Dedifferentiated amniotic fluid mesenchymal stem cell (primary cell): ENCODE results near the gene RPTOR.

Source experiments
- DNase-seq: peaks from one replicate; pipeline ENCODE4 v3.0.0-alpha.2; 2016; ENCODE audit errors: extremely low spot score

Gene RPTOR

GRCh38 chr17:80959330-80960036 is 414.8 kb downstream of the RPTOR start:
- DNase-seq = peak; percentile 89

DNA sequence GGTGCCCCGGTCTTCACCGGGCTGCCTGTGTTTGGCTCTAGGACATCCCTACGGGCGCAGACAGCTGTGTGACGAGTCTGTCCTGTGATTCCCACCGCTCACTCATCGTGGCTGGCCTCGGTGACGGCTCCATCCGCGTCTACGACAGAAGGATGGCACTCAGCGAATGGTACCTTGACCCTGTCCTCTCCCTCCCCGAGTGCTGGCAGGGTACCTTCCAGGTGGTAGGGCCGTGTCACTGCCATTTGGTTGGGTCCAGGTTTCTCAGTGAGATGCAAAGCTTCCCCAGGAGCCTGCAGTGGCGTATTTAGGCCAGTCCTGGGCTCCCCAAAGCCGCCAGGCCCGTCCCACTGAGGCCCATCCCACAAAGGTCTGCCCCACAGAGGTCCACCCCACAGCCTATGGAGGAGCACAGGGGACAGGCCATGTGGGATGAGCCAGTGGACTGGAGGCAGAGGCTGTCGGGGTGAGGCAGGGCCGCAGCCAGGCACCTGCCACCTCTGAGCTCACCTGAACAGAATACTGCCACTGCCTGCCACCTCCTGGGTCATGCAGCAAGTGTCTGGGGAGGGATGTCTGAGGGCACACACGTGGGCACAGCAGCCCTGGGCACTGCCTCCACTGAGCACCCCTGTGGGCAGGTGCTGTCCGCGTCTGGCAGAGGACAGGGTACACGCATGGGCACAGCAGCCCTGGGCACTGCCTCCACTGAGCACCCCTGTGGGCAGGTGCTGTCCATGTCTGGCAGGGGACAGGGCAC is 415.6 kb downstream of the RPTOR start:
- no peak for DNase-seq

DNA sequence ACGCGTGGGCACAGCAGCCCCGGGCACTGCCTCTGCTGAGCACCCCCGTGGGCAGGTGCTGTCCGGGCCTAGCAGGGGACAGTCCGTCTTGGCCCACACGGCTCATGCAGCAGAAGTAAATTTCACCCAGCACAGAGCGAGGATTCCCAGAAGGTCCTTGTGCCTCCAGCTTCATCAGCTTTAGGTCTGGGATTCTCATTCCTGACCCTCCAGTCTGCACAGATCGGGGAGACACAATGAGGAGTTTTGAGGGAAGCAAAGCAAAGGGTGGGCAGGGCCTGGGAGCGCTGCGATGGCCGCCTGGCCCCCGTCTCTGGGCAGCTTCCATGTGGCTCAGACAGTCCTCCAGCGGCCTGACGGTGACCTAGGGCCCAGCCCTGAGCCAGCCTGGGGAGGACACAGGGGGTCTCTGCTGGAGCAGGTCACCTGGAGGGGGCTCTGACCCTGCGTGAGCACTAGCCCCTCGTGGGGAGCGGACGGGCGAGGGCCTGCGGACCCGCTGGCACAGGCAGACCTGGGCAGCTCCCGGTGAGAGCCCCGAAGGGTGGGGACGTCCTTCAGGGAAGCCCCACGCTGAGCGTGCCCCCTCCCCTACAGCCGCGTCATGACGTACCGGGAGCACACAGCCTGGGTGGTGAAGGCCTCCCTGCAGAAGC is 416.3 kb downstream of the RPTOR start:
- DNase-seq = no peak

DNA sequence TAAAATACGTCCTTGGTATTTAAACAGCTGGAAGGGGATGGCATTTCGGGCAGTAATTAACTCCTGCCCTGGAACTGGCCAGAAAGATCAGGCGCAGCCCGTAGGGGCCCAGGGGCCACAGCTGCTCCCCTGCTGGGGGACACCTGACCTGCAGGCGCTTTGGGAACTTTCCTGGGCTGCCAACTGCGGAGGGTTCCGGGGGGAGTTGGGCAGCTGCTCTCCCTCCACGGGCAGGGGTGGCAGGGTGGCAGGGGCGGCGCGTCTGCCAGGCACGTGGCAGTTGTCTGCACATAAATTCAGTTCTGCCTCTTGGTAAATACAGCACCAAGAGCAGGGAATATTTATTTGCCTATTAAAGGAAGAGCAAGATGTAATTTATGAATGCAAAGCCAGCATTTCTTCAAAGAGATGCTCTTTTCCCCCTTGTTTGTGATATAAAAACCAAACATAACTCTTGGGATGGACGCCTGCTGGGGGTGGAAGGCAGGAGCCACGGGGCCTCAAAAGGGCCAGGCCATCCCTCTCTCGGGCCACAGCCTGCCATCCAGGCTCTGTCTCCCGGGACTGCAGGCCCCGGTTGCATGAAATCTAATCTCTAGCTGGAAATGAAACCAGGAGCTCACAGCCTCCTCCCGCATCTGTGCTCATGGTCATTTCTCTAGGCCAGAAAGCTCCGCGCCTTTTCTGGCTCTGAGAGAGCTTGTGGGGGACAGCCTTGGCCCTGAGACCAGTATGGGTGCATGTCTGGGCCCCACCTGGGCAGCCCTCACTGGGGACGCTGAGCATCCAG is 417.1 kb downstream of the RPTOR start:
- DNase-seq = no peak

GRCh38 chr17:80962356-80963329 is 418.0 kb downstream of the RPTOR start:
- DNase-seq = no peak

DNA sequence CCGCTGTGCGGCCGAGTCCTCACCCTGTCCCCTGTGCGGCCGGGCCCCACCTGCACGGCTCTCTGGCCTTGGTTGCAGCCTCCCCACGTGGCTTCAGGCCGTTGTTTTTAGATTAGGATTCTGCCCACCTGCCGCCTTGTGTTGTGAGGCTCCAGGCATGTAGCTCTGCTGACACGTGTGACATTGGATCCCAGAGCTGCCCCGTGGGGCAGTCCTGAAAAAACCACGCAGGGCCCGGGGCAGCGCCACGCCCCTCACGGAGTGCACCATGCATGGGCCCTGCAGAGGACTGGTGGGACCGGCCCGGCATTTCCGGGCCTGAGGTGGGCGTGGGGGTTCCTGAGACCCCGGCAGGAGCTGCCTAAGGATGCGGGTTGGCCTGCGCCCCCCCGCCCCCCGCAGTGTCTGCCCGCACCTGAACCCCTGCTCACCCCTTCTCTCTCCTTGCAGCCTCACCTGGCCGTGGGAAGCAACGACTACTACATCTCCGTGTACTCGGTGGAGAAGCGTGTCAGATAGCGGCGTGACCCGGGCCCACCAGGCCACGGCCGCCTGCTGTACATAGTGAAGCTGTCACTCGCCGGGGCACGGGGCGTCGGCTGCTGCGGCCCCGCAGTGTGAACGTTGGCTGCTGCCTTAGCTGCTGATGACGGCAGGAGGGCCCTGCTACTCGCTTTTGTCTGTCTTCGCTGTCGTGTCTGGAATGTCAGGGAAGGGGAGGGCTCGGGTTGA is 419.3 kb downstream of the RPTOR start:
- DNase-seq = no peak

DNA sequence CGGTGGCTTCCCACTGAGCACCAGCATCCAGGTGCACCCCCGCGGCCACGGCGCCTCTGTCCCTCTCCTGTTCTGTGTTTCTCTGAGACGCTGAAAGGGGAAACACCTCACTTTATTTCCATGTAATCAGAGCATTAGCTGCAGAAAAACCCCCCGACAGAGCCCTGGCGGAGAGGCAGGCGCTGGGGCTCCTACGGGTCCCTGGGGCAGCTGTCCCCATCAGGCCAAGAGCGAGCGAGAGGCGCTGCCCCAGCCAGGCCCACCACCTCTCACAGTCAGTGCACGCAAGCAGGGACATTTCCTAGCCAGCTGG is 419.9 kb downstream of the RPTOR start:
- DNase-seq = no peak

DNA sequence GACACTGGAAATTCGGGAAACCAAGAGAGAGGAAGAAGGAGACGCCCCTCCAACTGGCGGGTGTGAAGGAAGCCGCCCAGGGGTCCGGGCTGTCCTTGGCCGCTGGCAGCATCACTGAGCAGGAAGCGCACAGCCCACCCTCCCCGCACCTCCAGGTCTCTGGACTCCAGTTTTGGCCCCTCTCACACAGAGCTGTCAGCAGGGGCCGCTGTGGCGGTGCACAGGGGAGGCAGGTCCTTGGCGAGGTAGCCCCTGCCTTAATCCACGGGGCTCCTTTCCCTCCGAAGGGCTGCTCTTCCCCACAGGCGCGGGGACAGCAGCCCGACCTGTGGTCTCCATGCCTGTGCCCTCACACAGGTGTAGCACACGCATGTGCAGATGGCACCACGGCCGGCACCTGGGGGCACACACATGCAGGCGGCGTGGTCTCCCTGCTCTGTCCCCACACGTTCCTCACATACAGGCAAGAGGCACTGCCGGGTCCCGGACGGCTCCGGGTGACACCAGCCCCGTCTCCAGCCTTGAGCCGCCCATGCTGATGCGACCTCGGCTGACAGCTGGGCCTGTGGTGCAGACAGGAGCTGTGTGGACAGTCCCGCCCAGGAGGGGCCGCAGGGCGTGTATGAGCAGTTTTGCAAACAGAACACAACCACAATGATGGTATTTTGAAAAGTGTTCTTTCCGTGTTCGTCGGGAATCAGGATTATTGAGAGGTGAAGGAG is 420.4 kb downstream of the RPTOR start:
- no peak for DNase-seq

DNA sequence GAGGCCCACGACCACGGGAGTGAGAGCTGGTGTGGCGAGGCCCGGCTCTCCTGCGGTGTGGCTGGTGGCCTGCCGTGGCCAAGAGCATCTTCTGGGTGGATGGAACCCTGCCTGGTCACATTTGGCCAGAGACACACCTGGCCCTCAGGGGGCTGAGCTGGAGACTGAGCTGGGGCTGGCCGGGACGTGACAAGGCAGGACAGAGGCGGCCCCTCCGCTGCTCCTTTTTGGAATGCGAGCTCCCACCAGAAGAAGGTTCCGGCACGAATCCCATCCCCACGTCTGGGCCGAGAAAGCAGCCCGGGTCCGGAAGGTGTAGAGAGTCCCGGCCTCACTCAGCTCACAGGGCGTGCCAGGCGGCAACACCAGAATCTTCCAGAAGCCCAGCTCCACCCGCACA is 421.0 kb downstream of the RPTOR start:
- no peak for DNase-seq

GRCh38 chr17:80967404-80967872 is 422.8 kb downstream of the RPTOR start:
- DNase-seq = no peak

GRCh38 chr17:80968602-80969029 is 424.0 kb downstream of the RPTOR start:
- peak; percentile 31 for DNase-seq

DNA sequence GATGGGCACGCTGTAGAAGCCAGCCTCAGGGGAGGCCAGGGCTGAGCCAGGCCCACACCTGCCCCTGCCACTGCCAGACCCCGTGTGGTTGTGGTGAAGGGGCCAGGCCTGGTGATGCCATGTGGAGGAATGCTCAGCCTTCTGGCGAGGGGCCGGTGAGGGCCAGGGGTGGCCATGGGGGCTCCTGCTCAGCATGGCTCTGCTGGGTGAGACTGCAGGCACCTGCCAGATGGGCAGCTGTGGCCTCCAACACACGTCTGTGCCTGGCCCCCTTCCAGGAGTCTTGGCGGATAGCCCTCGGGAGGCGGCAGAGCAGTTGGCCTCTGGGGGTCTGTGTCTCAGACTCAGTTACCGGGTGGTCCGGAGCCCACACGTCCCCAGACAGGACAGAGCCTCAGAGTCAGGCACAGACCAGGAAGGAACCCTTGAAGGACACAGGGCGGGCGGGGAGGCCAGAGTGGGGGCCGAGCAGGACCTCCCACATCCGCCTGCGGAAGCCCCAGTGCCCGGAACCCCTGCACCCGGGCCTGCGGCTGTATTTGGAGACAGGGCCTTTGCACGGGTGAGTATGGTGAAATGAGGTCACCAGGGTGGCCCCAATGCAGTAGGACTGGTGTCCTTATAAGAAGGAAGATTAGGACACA is 424.5 kb downstream of the RPTOR start:
- no peak for DNase-seq

- DNase-seq = no peak
Measured at GRCh38 chr17:80969674-80970043, 425.0 kb downstream of the RPTOR start.

GRCh38 chr17:80970044-80970761 is 425.6 kb downstream of the RPTOR start:
- DNase-seq = no peak

DNA sequence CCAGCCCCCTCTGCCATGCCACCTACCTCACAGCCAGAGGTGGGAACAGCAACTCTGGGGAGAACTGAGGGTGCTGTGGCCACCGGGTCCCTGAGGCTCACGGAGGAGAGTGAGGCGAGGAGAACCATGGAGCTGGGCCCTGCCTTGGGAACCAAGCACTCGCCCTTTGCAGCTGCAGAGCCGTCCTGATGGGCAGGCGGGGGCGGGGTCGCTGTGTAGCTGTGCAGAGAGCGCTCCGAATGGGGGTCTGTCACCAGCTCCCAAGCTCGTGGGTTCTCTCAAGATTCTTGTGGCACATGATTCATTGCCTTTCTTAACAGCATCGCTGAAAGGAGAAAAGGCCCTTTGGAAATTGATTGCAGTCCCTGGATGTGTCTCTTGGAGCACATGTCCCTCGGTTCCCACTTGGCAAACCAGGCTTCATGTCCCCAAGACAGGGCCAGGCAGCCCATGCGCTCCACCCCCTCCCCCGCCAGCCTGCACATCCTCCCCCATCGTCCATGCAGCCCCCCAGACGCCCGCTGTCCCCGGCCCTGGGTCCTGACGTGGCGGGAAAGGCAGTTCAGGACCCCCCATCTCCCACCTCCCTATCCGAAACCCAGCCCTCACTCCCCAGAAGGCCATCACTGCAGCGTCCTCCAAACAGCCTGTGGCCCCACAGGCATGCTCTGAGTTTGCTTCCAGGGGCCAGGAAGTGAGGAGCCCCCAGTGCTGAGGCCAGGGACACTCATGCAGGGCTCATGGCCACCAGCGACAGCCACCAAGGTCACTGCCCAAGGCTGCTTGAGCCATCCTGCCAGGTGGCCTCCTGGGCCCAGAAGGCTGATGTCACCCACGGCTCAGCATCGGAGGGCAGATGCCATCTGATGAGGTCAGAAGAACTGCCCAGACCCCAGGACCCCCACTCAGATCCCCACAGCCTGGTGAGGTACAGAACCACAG is 426.4 kb downstream of the RPTOR start:
- no peak for DNase-seq

DNA sequence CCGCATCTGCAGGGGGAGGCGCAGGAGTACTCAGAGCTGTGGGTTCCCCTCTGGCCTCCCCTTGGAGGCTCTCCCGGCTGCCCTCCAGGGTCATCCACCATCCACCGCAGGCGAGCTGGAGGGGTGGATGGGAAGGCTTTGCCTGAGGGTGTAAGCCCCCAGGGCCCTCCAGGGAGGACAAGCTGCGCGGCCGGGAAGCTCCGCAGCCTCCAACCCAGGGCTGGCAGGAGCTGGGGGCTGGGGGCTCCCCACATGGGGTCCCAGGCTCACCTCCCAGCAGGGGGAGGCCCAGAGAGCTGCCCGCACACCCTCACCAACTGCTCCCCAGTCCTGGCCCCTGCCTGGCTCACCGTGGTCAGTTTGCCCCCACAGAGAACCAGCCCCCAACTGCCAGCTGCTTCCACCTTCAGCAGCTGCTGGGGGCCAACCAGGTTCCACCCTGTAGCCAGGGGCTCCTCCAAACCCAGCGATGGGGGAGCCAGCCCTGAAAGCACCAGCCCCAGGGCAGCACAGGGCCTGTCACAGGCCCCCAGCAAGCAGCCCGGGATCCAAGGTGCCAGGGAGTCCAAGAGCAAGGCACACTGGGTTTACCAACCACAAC is 427.2 kb downstream of the RPTOR start:
- DNase-seq = no peak

DNA sequence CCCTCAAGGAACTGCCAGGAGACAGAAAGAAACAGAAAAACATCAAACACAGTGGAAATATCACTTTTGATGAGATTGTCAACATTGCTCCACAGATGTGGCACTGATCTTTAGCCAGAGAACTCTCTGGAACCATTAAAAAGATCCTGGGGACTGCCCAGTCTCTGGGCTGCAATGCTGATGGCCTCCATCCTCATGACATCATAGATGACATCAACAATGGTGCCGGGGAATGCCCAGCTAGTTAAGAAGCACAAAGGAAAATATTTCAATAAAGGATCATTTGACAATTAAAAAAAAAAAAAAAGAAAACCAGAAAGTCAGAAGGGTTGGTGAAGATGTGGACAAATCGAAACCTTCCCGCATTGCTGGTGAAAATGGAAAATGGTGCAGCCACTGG is 432.1 kb downstream of the RPTOR start:
- DNase-seq = no peak
